Central memory CD8-positive, alpha-beta T cell (primary cell): Measurements from ENCODE around the gene MVP.

Experiments used
- ATAC-seq: fragments of 150-1000 bp; cut with Tn5 transposase; replicated peaks from 2 replicates; pipeline ENCODE4 v1.10.0; 2022; ENCODE audit warnings: mild to moderate bottlenecking, moderate FRiP score, moderate number of reproducible peaks; ENCODE audit not compliant: poor library complexity, severe bottlenecking; ENCODE audit errors: extremely low read depth
- DNase-seq, 2 donors: peaks; one replicate each; pipeline ENCODE4 v3.0.0; 2021; ENCODE audit warnings: low spot score in 2 of 2
- H3K27ac Mint-ChIP-seq: one replicate; pipeline ENCODE4 v1.8.0; 2022; ENCODE audit warnings: low read depth, mild to moderate bottlenecking, moderate library complexity, mixed read lengths
- H3K27me3 Mint-ChIP-seq: one replicate; pipeline ENCODE4 v1.8.0; 2022; ENCODE audit warnings: mixed read lengths
- H3K36me3 Mint-ChIP-seq: one replicate; pipeline ENCODE4 v1.8.0; 2022; ENCODE audit warnings: mild to moderate bottlenecking, moderate library complexity, mixed read lengths; ENCODE audit not compliant: insufficient read depth
- H3K4me1 Mint-ChIP-seq: one replicate; pipeline ENCODE4 v1.8.0; 2022; ENCODE audit warnings: mixed read lengths
- H3K4me3 Mint-ChIP-seq: one replicate; pipeline ENCODE4 v1.8.0; 2022; ENCODE audit warnings: mild to moderate bottlenecking, moderate library complexity, mixed read lengths
- H3K9me3 Mint-ChIP-seq: one replicate; pipeline ENCODE4 v1.8.0; 2022; ENCODE audit warnings: mixed read lengths

MVP gene

GRCh38 chr16:29813644-29814562 is 6.4 kb upstream of the MVP start:
- Mint-ChIP-seq H3K27ac (peak overlapping the region; percentile 86), H3K36me3 (peaks cover 26% of the 10 kb centered on the region), H3K4me1 (peaks cover 69% of the 10 kb centered on the region), H3K4me3 (peak overlapping the region; percentile 87), H3K27me3 (no peaks in the 10 kb centered on the region), H3K9me3 (no peaks in the 10 kb centered on the region)
- DNase-seq (no peak), ATAC-seq (no peak)

DNA sequence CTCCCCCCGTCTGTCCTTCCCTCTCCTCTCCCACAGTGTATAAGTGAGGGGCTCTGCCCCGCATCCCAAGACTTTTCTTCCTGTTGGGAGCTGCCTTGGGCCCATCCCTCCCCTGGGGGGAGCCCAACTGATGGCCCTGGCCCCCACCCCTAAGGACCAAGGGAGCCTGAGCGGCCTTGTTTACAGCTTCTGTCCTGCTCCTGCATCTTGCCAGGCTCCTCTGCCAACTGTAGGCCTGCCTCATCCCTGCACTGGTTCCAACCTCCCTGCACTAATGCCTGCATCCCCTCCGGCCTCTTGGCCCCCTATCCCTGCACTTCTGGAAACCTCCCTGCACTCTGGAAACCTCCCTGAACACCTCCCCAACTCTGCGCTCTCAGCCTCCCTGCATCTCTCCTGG is 5.7 kb upstream of the MVP start:
- peaks cover 72% of the 10 kb centered on the region for H3K4me1 Mint-ChIP-seq
- peak overlapping the region; percentile 87 for H3K4me3 Mint-ChIP-seq
- peak overlapping the region; percentile 86 for H3K27ac Mint-ChIP-seq
- no peak for ATAC-seq
- H3K9me3 Mint-ChIP-seq: no peaks in the 10 kb centered on the region
- DNase-seq: no peak
- peaks cover 30% of the 10 kb centered on the region for H3K36me3 Mint-ChIP-seq
- H3K27me3 Mint-ChIP-seq: no peaks in the 10 kb centered on the region

DNA sequence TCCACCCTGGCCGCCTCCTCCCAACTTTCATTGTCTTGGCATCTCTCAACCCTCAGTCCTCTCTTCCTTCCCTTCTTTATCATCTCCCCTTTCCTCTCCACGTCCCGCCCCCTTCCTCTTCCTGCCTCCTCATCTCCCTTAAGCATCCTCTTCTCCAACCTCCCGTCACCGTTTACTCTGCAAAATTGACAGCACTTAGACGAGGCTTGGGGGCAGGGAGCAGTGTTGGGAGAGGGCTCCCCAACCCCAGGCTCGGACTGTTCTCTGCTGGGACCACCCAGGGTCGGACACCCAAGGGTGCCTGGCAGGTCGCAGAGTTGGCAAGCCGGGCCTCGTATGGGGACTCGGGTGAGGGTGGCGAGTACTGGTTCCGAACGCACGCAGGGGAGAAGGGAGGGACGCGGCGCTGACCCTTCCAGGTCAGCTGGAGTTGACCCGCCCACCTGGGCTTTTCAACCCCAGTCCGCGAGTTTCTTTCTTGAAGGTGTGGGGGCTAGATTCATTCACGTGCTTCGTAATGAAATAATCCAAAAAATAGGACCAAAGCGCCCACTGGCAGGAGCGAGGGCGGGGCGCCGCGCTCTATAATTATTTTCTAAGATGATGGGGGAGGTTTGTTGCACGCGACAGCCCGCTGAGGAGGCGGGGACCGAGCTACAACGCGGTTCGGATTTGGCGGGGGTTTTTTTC is 5.1 kb upstream of the MVP start:
- H3K36me3 Mint-ChIP-seq: peaks cover 24% of the 10 kb centered on the region
- no peaks in the 10 kb centered on the region for H3K27me3 Mint-ChIP-seq
- no peaks in the 10 kb centered on the region for H3K9me3 Mint-ChIP-seq
- H3K27ac Mint-ChIP-seq: peak overlapping the region; percentile 86
- H3K4me1 Mint-ChIP-seq: peaks cover 72% of the 10 kb centered on the region
- peak; percentile 7 for ATAC-seq
- no peak for DNase-seq
- peak overlapping the region; percentile 87 for H3K4me3 Mint-ChIP-seq

DNA sequence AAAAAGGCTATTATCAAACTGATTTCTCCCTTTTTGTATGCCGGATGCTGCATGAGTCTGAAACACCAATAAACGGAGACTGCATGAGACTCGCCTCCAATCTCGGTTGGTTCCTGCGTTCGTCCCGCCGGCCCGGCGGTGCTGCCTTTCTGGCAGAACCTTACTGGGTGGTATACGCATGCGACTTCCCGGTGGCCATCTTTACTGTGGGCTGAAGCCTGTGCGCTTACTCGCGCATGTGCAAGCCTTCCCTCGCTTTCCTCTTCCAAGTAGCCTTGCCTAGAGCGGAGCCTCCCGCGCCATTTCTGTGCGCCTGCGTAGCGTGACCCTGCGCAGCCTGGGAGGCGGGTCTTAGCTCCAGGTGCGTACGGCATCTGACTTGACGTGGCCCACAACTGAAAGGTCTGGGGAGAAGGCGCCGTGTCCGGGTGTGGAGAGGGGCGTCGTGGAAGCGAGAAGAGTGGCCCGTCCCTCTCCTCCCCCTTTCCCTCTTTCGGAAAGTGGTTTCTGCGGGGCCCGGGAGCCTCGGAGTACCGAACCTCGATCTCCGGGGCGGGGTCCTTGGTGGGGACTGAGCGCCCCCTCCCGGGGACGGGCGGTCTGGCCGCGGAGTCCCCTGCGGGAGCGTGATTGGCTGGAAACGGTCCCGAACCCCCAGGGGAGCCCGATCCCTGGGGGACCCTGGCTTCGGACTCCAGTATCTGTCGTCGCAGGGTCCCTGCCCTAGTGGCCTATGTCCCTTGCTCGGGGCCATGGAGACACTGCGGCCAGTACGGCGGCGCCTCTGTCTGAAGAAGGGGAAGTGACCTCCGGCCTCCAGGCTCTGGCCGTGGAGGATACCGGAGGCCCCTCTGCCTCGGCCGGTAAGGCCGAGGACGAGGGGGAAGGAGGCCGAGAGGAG is 4.2 kb upstream of the MVP start, which contains the start of gene PAGR1:
Gene PAGR1 (plus strand): TSS at position 360 of the 901 bp plus-strand sequence. CDS start 374 bp downstream, at position 734.
- H3K4me1 Mint-ChIP-seq: peaks cover 72% of the 10 kb centered on the region
- H3K27me3 Mint-ChIP-seq: no peaks in the 10 kb centered on the region
- DNase-seq (peak; percentile 99), ATAC-seq (peak; percentile 81)
- peak within 1 kb of the TSS; percentile 86 for H3K27ac Mint-ChIP-seq
- H3K9me3 Mint-ChIP-seq: no peaks in the 10 kb centered on the region
- peak within 1 kb of the TSS; percentile 87 for H3K4me3 Mint-ChIP-seq
- peaks cover 28% of the 10 kb centered on the region for H3K36me3 Mint-ChIP-seq

DNA sequence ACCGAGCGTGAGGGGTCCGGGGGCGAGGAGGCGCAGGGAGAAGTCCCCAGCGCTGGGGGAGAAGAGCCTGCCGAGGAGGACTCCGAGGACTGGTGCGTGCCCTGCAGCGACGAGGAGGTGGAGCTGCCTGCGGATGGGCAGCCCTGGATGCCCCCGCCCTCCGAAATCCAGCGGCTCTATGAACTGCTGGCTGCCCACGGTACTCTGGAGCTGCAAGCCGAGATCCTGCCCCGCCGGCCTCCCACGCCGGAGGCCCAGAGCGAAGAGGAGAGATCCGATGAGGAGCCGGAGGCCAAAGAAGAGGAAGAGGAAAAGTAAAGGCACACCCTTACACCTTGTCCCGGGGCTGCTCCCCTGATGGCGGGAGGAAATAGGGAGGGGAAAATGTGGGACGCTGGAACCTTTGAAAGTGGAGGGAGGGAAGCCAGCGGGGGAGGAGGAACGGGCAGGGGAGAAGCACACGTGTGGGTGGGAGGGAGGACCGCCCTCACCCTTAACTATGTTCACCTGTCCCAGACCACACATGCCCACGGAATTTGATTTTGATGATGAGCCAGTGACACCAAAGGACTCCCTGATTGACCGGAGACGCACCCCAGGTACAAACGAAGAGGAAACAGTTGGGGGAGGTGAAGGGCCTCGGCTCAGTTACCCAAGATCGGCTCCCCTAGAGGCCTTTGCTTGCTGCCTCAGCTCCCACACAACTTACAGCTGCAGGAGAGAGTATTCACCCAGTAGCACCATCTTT is 3.4 kb upstream of the MVP start:
- Mint-ChIP-seq H3K9me3 (no peaks in the 10 kb centered on the region), H3K27ac (peak overlapping the region; percentile 86), H3K4me1 (peaks cover 71% of the 10 kb centered on the region), H3K36me3 (peaks cover 26% of the 10 kb centered on the region), H3K4me3 (peak overlapping the region; percentile 87), H3K27me3 (no peaks in the 10 kb centered on the region)
- ATAC-seq: peak; percentile 21
- no peak for DNase-seq

DNA sequence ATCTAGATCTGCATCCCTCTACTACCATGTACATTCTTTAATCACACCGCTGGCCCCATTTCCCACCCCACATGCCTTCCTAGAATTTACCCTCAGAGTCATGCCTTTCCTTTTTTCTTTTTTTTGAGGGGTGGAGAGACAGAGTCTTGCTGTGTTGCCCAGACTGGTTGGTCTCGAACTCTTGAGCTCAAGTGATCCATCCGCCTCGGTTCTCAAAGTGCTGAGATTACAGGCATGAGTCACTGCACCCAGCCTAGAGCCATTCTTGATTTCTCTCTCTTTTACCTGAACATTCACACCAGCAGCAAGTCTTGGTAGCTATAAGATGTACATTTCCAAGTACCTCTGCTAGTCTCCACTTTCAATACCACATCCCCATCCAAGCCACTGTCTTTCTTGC is 2.2 kb upstream of the MVP start:
- ATAC-seq (no peak), DNase-seq (no peak)
- H3K27ac Mint-ChIP-seq: peak overlapping the region; percentile 38
- H3K4me1 Mint-ChIP-seq: peaks cover 65% of the 10 kb centered on the region
- peaks cover 26% of the 10 kb centered on the region for H3K36me3 Mint-ChIP-seq
- no peaks in the 10 kb centered on the region for H3K27me3 Mint-ChIP-seq
- no peaks in the 10 kb centered on the region for H3K9me3 Mint-ChIP-seq
- peak overlapping the region; percentile 97 for H3K4me3 Mint-ChIP-seq

- Mint-ChIP-seq H3K27me3 (no peaks in the 10 kb centered on the region), H3K36me3 (peaks cover 26% of the 10 kb centered on the region)
These were observed 756 bp upstream of the MVP start for GRCh38 chr16:29819506-29819905.

DNA sequence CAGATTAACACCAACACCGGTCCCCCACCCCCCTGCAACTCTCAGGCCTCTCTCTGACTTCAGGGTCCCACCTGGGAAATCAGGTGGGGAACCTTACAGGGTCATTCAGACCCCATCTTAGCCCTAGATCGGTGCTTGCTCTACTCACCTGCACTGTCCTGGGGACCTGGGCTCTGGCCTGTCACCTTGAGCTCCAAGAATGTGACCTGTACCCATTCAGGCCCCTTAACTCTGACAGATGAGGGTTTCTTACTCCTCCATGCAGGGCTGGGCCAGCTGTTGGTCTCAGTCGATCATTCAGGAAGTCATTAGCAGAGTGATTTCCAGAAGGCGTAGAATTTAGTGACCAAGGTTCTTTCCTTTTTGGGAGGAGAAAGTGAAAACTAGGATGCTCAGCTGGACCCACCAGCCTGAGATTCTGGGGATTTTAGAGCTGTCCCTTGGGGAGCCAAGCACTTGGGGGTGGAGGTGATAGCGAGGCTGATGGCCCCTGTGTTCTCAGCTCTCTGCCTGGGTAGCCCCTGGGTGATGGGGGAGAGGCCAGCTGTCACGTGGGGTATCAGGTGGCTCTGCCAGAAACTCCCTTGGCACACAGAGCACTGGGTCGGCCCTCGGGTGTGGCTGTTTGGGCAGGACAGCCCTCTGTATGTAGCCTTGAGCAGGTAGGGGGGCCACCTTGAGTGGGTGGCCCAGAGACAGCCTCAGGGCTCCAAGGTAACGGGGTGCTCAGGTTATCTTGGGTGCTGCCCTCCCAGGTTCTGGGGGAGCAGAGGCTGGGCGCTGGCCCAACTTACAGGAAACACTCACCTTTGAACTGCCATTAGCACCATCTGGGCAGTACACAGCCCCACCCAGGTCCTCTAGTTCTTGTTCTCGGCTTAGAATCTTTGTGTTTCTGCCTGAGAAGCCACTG is 724 bp downstream of the MVP start:
- no peaks in the 10 kb centered on the region for H3K9me3 Mint-ChIP-seq
- ATAC-seq (peak; percentile 34), DNase-seq (no peak)
- H3K36me3 Mint-ChIP-seq: peaks cover 24% of the 10 kb centered on the region
- H3K4me3 Mint-ChIP-seq: peak overlapping the region; percentile 97
- no peaks in the 10 kb centered on the region for H3K27me3 Mint-ChIP-seq
- H3K4me1 Mint-ChIP-seq: peaks cover 60% of the 10 kb centered on the region
- H3K27ac Mint-ChIP-seq: peak overlapping the region; percentile 89

More at GRCh38 chr16:29819506-29819905, 756 bp upstream of the MVP start:
- ATAC-seq: no peak
- H3K27ac Mint-ChIP-seq: peak overlapping the region; percentile 89
- no peak for DNase-seq
- peaks cover 64% of the 10 kb centered on the region for H3K4me1 Mint-ChIP-seq
- no peaks in the 10 kb centered on the region for H3K9me3 Mint-ChIP-seq
- peak overlapping the region; percentile 97 for H3K4me3 Mint-ChIP-seq

DNA sequence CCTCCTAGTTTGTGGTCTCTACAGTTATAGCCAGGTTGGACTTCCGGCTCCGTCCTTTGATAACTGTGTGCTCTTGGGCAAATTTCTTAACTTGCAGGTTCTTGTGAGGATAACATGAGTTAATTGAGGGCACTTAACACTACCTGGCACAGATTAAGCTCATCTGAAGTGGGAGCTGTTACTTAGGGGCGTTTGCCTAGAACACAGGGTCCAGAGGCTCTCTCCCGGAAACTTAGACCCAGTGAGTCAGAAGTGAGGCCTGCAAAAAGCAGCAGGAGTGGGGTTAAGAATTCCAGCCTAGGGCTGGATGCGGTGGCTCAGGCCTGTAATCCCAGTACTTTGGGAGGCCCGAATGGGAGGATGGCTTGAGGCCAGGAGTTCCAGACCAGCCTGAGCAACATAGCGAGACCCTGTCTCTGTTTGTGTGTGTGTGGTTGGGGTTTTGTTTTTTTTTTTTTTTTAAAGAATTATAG is 1.4 kb downstream of the MVP start:
- Mint-ChIP-seq H3K27ac (peak overlapping the region; percentile 89), H3K9me3 (no peaks in the 10 kb centered on the region), H3K4me1 (peaks cover 56% of the 10 kb centered on the region), H3K4me3 (peak overlapping the region; percentile 97), H3K36me3 (peaks cover 21% of the 10 kb centered on the region), H3K27me3 (no peaks in the 10 kb centered on the region)
- DNase-seq: no peak
- ATAC-seq: no peak

DNA sequence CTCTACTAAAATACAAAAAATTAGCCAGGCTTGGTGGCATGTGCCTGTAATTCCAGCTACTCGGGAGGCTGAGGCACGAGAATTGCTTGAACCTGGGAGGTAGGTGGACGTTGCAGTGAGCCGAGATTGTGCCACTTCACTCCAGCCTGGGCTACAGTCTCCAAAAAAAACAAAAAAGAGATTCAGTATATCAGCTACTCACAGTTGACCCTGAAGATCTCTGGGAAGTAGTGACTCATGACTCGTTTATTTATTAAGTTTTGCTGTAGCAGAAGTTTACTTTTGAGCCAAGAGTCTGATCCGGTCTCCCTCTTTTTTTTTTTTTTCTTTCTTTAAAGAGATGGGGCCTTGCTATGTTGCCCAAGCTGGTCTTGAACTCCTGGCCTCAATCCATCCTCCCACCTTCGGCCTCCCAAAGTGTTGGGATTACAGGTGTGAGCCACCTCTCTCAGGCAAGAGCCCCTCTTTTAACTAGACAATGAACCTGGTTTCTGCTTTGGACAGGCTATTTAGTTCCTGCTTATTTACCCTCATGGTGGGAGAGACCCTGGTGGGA is 4.4 kb downstream of the MVP start:
- no peaks in the 10 kb centered on the region for H3K27me3 Mint-ChIP-seq
- H3K27ac Mint-ChIP-seq: peak overlapping the region; percentile 79
- no peaks in the 10 kb centered on the region for H3K9me3 Mint-ChIP-seq
- peaks cover 40% of the 10 kb centered on the region for H3K4me1 Mint-ChIP-seq
- H3K36me3 Mint-ChIP-seq: peaks cover 17% of the 10 kb centered on the region
- DNase-seq (no peak), ATAC-seq (no peak)
- H3K4me3 Mint-ChIP-seq: peak overlapping the region; percentile 72
